NCI-H2171 (cell line): ENCODE measurements around the gene FEM1B.

ENCODE experiments used
- DNase-seq: peaks from one replicate; lab custom pipeline; 2025; lab: John Stamatoyannopoulos, UW

FEM1B gene

DNA sequence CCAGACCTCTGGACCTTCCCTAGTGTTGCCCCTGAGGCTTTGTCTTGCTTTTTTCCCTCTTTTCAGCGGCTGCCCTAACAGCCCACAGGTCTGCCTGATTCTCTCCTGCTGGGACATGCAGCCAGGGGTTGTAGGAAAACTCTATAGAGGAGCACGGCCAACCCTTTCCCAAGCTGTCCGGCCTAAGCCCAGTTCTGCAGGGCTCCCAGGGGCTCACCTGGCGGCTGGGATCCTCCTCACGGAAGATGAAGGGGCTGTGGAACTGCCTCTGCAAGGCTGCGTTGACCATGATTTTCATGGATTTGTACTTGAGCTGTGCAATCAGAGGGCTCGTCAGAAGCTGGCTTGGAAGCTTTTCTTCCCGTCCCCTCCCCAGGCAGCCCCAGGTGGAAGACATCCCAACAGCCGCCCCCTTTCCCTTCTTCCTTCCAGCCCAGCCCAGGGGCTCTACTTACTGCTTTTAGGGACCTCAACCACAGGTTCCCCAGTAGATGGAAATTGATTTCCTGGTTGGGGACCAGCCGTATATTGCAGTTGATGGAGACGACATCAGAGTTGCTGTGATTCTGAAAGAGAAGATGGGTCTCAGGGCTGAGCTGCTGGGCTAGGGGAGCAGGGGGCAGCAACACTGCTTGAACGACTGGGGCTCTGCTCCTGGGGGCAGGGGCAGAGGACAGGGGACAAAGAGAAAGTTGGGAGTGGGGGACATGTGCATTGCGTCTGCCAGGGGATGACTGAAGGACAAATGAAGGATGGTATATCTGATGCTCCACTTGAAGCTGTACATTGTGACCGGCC, 29.8 kb downstream of the FEM1B start:
- DNase-seq = no peak

- DNase-seq = no peak
Measured at GRCh38 chr15:68309024-68309423, 31.5 kb downstream of the FEM1B start.

DNA sequence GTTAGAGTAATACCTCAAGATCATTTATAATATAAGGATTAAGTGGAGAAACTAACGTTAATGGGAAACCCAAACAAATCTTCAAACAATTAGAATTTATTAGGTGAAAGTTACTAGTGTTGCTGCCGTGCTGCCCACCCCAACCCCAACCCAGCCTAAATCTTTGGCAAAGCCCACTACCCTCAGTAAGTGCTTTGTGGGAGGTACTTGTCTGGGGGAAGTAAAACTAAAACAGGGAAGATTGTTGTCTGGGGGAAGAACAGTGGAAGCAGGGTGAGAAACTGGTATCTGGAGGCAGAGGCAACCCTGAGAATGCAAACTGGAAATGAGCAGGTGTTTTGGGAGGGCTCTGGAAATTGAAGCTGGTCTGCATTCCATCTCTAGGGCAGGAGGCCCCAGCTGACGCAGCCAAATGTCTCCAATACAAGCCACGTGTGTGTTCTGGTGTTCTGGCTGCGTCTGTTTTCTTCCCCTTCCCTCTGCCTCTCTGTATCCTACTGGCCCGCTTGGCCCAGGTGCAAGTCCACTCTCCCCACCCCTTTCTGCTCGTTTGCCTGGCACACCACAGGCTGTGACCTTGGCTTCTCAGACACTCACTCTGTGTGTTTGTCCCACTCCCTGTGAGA, 32.7 kb downstream of the FEM1B start:
- peak; percentile 31 for DNase-seq

GRCh38 chr15:68310804-68311463, 33.4 kb downstream of the FEM1B start:
- no peak for DNase-seq

GRCh38 chr15:68311464-68311835, 33.9 kb downstream of the FEM1B start:
- no peak for DNase-seq

- no peak for DNase-seq
Measured at GRCh38 chr15:68311859-68312557, 34.5 kb downstream of the FEM1B start.

DNA sequence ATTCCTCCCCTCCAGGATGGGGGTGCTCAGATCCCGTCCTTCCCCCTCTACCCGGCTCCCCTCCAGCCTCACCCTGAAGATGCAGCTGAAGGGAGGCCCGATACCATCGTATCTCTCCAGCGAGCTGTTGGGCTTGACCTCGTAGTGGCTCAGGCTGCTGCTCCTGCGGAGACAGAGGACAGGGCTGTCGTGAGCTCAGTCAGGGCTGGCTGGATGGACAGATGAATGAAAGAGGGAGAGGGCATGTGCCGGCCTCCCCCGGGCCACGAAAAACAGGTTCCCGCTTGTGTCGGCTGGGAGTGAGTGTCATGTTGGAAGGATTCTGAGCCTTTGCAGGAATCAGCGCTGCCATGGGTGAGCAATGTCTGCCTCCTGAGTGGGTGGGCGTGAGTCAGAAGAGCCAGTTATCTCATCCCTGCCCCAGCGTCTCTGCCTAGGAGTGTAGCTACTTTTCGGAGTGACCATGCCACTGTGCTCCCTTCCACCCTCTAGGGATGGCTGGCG, 35.2 kb downstream of the FEM1B start:
- DNase-seq = no peak

GRCh38 chr15:68313501-68314410, 36.2 kb downstream of the FEM1B start:
- no peak for DNase-seq

- no peak for DNase-seq
Measured at GRCh38 chr15:68314563-68314962, 37.0 kb downstream of the FEM1B start.

DNA sequence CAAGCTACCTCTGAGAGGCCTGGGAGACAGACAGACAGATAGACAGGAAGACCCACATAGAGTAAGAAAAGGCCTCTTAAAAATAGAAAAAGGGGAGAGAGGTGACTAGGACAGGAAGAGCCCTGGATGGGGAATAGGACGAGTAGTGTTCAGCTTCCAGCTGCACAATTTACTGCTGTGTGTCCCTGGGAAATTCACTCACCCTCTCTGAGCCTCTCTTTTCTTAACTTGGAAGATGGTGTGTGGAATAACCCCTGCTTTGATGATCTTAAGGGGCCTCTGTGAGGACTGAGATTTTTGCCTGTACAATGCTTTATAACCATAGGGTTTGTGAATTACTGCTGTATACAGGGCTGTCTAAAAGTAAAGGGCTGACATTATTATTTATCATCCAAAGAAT, 37.5 kb downstream of the FEM1B start:
- no peak for DNase-seq

DNA sequence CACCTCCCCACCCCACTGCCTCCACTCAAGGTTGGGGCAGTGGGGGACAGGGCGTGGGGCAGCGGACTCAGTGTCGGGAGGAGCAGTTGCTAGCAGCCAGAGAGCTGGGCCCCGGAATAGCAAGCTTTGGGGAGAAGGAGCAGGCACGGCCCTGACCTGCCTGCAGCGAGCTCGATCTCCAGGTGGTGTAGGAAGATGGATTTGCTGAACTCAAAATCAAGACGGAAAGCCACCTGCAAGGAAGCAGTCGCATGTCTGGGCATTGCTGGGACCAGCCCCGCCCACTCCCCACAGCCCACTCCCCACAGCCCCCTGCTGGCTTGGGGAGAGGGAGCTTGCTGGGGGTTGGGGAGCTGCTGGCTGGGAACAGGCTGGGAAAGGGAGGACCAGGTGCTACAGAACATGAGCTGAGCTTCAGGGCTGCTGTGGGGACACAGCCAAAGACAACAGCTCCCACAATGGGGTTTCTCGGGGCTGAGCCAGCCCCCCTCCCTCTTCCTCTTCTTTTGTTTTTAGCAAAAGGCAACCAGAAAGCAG, 38.0 kb downstream of the FEM1B start:
- DNase-seq = no peak

DNA sequence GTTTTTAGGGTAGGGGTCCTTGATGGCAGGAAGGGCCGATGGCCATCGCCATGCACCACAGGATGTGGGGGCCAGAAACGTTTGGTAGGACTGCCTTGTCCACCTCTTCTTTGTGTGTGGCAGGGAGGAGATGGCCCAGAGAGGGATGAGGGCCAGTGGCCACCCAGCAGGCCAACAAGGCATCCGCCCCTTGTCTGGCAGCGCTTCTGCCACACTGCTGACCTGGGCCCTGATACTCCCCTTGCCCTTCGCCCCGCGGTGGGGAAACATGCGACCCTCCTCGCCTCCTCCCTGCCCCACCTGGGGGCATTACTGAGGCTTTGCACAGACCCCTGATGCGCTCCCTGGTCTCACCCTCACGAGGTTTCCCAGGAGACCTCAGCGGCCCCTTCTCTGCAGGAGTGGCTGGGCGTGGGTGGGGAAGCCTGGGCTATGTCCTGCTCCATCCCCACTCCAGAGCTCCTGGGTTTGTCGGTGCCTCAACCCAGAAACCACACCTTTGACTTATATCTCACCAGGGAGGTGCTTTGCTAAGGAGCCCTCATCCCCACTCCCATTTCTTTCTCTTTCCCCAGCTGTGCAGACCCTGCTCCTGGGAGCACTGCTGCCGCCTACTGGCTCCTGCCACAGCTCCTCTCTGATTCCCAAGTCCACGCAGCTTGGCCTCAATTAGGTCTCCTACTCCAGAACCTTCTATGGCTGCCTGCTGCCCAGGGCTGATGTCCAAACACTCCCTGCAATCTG, 38.7 kb downstream of the FEM1B start:
- DNase-seq = no peak

DNA sequence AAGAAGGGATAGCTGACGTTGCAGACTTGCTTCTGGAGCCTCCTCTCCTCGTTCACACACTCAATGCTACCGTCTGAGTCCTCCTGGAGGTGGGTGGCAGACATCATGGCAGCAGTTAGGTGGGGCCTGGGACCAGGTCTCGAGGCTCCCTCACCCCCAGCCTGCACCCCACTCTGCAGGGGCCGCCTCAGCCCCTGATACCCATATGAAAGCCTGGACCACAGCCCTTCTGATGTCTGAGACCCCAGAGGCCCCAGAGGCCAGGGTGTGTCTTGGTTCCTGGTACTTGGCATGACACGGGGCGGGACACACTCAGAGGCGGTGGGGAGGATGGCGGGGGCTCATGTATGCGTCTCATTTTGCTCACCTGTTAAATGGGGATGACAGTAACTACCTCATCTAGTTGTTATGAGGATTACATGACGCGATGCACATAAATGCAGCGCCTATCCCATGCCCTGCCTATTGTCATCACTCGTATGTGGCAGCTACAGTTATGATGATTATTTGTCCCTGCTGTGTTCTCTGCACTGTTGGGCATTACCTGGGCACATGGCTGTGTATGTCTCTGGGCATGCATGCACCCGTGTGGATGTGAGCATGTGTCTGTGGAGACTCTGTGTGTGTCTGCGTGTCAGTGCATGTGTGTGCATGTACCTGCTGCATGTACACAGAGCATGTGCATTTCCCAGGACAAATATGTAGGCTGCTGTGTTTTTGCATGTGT, 39.9 kb downstream of the FEM1B start:
- DNase-seq = no peak

DNA sequence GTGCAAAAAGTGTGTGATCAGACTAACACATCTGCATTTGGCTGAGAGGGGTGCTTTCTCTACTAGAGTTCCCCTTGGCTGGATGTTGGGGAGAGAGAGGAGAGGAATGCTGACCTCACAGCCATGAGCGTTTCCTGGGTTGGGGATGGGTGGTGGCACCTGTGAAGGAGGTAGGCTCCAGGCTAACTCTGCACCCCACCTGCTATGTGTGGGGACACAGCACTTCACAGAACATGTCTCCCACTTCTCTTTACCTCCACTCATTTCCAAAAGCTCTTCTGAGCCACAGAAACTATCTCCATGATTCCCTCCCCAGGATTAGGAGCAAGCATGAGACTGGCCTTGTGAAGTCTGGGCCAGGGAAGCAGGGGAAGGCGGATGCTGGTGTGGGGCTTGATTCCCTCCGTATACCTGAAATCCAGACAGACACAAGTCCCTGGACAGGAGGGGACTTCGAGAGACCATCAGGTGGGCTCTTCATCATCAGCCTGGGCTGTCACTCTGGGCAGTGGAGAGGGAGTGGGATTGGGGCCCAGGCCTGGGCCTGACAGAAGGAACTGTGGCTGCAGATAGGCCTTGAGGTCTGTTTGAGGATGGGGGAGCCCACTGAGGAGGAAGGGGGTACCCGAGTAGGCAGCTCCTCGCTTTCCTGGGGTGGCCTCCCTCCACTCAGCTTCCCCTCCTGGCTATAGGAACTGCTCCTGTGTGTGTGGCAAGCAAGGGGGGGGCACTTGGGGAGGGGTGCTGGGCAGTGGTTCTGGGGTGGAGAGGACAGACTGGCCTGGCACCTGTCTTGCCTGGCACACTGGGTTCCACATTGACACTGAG, 40.7 kb downstream of the FEM1B start:
- no peak for DNase-seq

DNA sequence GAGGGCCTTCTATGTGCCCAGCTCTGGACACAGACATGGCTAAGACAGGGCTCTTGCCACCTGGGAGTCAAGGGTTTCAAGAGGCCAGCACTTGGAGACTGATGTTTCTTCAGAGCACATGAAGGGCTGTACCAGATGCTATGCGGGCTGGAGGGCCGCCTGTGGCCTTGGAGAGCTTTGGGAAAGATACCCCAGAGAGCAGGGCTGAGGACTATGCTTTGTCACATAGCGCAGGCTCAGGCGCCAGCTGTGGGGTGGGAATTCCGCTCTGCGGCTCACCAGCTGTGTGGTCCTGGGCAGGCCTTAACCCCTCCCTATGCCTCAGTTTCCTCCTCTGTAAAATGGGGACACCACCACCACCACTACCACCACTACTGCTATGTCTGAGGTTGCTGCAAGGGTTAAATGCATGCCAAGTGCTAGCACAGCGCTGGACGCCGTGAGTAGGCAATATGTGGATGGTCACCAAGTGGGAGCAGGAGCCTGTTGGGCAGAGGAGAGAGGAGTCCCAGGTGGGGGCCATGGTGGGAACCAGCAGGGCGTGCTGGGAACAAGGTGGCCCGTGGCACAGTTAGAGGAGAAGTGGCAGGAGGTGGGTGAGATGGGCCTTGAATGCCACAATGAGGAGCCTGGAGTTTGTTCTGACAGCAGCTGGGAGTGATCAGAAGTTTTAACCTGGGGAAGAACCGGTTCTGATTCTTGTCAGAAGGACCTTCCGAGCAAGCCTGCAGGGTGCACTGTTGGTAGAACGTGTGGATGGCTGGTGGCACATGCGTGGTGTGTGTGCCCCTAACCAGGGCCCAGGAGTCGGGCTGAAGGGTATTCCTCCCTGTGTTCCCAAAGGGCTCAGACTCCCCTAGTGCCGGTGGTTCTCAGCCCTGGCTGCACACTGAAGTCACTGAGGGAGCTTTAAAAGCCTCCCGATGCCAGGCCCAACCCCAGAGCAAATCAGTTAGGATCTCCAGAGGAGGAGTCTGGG, 41.7 kb downstream of the FEM1B start:
- DNase-seq = no peak

DNA sequence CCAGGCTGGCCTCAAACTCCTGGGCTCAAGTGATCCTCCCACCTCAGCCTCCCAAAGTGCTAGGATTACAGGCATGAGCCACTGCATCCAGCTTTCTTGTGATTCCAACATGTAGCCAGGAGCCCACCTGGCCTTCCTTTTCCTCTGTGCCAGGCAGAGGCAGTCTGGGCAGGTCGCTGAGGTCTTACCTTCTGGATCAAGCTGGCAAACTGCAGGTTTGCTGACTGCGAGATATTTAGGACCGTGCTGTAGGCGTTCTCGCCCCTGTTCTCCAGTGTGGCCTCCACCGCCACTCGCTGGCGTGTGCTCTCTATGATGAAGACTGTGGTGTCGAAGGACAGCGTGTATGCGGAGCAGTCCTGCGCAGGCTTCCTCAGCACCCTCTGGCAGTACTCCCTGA, 42.5 kb downstream of the FEM1B start:
- no peak for DNase-seq

DNA sequence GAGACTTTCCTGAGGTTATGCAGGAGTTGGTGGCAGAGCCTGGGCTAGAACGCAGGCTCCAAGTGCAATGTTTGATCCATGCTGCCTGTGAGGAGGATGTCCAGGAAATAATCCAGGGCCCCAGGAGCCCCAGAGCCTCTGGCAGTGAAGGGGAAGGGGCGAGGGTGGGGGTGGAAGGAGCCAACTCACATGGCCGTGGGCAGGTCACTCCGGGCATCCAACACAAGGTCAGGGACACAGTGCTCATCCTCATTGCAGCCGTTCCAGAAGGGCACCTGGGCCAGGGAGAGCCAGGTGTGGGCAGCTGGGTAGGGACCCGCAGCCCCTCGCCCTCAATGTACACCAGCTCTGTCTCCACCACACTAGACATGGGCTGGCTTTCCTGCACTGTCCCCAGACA, 43.7 kb downstream of the FEM1B start:
- no peak for DNase-seq

GRCh38 chr15:68322796-68323195, 45.3 kb downstream of the FEM1B start:
- DNase-seq = no peak
